K562 (cell line): ENCODE data around the gene FAM83D. TPM values are rescaled to one million over a fixed set of nuclear protein-coding genes. Genes with fewer than 3 reads are reported as not detected.

Experiments
- IFI16 ChIP-seq: fragments of 250-450 bp; sonication (Bioruptor Pico); IDR thresholded peaks from 2 replicates; pipeline ENCODE4 v2.1.2; 2022; ENCODE audit warnings: mild to moderate bottlenecking, inconsistent platforms
- KAT7 ChIP-seq: sonication (generic); formaldehyde crosslinking; IDR thresholded peaks from 2 replicates; pipeline ENCODE4 v1.8.0; 2022; ENCODE audit warnings: missing genetic modification reagents, mild to moderate bottlenecking, borderline replicate concordance
- MTF1 ChIP-seq: fragments of 250-450 bp; sonication (Bioruptor Pico); IDR thresholded peaks from 2 replicates; pipeline ENCODE4 v1.9.0; 2021; ENCODE audit warnings: moderate library complexity, mild to moderate bottlenecking, inconsistent platforms, borderline replicate concordance
- PHB2 ChIP-seq: fragments of 450-650 bp; IDR thresholded peaks from 2 replicates; pipeline ENCODE4 v1.6.1; 2017; ENCODE audit warnings: low read depth
- SIN3A ChIP-seq, 2 experiments: fragments of 150-350 bp in 1 of 2; IDR thresholded peaks; 2 replicates each; pipeline ENCODE4 v1.6.1; 2011 to 2016; ENCODE audit warnings: borderline replicate concordance in 2 of 2, low read depth in 2 of 2, low read length in 2 of 2, mild to moderate bottlenecking in 2 of 2, moderate library complexity in 2 of 2; ENCODE audit not compliant: control insufficient read depth in 1 of 2
- ZNF140 ChIP-seq: fragments of 250-450 bp; sonication (Bioruptor Pico); IDR thresholded peaks from 2 replicates; pipeline ENCODE4 v1.8.0; 2021; ENCODE audit warnings: moderate library complexity, mild to moderate bottlenecking, inconsistent platforms
- polyA plus RNA-seq, 8 experiments: library from polyadenylated mRNA; depleted of rRNA in 4 of 8; stranded (reverse) in 5 of 8; unstranded in 3 of 8; fragments of >200 nt; fragmentation: Nextera tagmentation in 2 of 8; fragmentation: Illumina TruSeq in 1 of 8; extraction: Ambion mirVana in 2 of 8; extraction: Trizol in 1 of 8; gene quantifications; 2 replicates each; pipeline versions ENCODE4 v1.2.1 to v1.2.3, GENCODE V29; 2011 to 2014; ENCODE audit warnings: inconsistent platforms in 1 of 8, missing spikeins in 1 of 8
- total RNA-seq, 7 experiments: library from RNA; depleted of rRNA in 6 of 7; stranded (reverse); fragments of >200 nt in 6 of 7; fragmentation: Illumina TruSeq in 2 of 7; extraction: Trizol in 2 of 7; gene quantifications; 2 replicates each; pipeline versions ENCODE4 v1.2.1 to v1.2.3, GENCODE V29; 2011 to 2021; ENCODE audit warnings: low replicate concordance in 1 of 7
- TF ChIP-seq, protein P1 (sequence below): fragments of 450-650 bp; IDR thresholded peaks from 2 replicates; pipeline ENCODE4 v1.6.1; 2016; ENCODE audit warnings: borderline replicate concordance
- TF ChIP-seq, protein P2 (sequence below): sonication (generic); formaldehyde crosslinking; IDR thresholded peaks from 2 replicates; pipeline ENCODE4 v1.5.0; 2020; ENCODE audit warnings: missing genetic modification reagents
- TF ChIP-seq, protein P3 (sequence below): fragments of 450-650 bp; IDR thresholded peaks from 2 replicates; pipeline ENCODE4 v1.6.1; 2016; ENCODE audit warnings: low read depth

FAM83D gene
- total and polyA plus RNA-seq, 9 of the 15 experiments (the other 6 are each of a cell fraction or from before 2014, with no cell fraction given), result 8.2 to 66.1 (median 43.5) TPM

DNA sequence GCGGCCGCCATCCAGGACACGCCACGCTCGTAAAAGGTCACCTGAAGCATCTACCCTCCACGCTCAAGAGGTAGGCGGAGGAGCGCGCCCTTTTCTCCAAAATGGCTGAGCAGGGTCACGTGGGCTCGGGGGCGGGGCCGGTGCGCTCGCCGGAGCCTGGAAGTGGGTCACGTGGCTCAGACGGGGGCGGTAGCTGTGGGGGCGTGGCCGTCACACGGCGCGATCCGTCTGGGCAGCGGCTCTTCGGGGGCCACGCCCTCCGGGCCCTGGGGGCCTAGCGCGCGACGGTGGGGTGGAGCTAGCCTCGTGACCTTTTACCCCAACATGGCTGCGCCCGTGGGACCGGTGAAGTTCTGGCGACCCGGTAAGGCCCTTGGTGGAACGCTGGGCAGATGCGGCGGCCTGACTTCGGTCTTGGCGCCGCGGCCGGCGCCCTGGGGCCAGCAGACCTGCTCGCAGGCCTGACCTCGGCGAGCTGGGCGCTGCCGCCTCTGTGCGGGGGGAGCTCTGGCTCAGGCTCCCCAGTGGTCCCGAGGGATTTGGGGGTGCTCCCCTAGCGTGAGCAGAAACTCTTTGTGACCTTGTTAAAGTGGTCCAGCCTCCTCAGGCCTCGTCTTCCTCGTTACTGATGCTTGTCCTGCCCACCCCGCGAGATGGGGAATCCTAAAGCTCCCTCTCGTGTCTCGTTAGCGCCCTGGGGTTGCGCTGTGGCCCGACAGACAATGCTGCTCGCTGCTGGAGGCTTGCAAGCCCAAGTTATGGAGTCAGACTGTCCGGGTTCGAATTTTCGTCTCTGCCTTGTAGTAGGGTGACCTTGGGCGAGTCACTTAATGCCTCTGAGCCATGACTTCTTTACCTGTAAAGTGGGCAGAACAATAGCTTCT lies 36.1 kb downstream of the FAM83D start, which contains the start of gene DHX35 (continued):
- TF ChIP-seq SIN3A (IDR thresholded peaks at IDR 0.05; ENCODE audit: borderline replicate concordance in 2 of 2, control insufficient read depth in 1 of 2, low read depth in 2 of 2, low read length in 2 of 2), result 0 out of 4 replicates have a peak, but pooled peaks of 1 of the 2 experiments have one; percentile 65
- TF ChIP-seq KAT7, result peak; percentile 20; the same call in 1 of the 2 replicates
- TF ChIP-seq, protein P1, sequence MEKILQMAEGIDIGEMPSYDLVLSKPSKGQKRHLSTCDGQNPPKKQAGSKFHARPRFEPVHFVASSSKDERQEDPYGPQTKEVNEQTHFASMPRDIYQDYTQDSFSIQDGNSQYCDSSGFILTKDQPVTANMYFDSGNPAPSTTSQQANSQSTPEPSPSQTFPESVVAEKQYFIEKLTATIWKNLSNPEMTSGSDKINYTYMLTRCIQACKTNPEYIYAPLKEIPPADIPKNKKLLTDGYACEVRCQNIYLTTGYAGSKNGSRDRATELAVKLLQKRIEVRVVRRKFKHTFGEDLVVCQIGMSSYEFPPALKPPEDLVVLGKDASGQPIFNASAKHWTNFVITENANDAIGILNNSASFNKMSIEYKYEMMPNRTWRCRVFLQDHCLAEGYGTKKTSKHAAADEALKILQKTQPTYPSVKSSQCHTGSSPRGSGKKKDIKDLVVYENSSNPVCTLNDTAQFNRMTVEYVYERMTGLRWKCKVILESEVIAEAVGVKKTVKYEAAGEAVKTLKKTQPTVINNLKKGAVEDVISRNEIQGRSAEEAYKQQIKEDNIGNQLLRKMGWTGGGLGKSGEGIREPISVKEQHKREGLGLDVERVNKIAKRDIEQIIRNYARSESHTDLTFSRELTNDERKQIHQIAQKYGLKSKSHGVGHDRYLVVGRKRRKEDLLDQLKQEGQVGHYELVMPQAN, result peak; percentile 82; the same call in 1 of the 2 replicates
- TF ChIP-seq, protein P2, sequence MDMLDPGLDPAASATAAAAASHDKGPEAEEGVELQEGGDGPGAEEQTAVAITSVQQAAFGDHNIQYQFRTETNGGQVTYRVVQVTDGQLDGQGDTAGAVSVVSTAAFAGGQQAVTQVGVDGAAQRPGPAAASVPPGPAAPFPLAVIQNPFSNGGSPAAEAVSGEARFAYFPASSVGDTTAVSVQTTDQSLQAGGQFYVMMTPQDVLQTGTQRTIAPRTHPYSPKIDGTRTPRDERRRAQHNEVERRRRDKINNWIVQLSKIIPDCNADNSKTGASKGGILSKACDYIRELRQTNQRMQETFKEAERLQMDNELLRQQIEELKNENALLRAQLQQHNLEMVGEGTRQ, result peak; percentile 99
- no peak for TF ChIP-seq ZNF140 (CRISPR knock-in tag)
- no peak for TF ChIP-seq IFI16 (CRISPR knock-in tag)
- no peak for TF ChIP-seq MTF1 (CRISPR knock-in tag)
- TF ChIP-seq, protein P3, sequence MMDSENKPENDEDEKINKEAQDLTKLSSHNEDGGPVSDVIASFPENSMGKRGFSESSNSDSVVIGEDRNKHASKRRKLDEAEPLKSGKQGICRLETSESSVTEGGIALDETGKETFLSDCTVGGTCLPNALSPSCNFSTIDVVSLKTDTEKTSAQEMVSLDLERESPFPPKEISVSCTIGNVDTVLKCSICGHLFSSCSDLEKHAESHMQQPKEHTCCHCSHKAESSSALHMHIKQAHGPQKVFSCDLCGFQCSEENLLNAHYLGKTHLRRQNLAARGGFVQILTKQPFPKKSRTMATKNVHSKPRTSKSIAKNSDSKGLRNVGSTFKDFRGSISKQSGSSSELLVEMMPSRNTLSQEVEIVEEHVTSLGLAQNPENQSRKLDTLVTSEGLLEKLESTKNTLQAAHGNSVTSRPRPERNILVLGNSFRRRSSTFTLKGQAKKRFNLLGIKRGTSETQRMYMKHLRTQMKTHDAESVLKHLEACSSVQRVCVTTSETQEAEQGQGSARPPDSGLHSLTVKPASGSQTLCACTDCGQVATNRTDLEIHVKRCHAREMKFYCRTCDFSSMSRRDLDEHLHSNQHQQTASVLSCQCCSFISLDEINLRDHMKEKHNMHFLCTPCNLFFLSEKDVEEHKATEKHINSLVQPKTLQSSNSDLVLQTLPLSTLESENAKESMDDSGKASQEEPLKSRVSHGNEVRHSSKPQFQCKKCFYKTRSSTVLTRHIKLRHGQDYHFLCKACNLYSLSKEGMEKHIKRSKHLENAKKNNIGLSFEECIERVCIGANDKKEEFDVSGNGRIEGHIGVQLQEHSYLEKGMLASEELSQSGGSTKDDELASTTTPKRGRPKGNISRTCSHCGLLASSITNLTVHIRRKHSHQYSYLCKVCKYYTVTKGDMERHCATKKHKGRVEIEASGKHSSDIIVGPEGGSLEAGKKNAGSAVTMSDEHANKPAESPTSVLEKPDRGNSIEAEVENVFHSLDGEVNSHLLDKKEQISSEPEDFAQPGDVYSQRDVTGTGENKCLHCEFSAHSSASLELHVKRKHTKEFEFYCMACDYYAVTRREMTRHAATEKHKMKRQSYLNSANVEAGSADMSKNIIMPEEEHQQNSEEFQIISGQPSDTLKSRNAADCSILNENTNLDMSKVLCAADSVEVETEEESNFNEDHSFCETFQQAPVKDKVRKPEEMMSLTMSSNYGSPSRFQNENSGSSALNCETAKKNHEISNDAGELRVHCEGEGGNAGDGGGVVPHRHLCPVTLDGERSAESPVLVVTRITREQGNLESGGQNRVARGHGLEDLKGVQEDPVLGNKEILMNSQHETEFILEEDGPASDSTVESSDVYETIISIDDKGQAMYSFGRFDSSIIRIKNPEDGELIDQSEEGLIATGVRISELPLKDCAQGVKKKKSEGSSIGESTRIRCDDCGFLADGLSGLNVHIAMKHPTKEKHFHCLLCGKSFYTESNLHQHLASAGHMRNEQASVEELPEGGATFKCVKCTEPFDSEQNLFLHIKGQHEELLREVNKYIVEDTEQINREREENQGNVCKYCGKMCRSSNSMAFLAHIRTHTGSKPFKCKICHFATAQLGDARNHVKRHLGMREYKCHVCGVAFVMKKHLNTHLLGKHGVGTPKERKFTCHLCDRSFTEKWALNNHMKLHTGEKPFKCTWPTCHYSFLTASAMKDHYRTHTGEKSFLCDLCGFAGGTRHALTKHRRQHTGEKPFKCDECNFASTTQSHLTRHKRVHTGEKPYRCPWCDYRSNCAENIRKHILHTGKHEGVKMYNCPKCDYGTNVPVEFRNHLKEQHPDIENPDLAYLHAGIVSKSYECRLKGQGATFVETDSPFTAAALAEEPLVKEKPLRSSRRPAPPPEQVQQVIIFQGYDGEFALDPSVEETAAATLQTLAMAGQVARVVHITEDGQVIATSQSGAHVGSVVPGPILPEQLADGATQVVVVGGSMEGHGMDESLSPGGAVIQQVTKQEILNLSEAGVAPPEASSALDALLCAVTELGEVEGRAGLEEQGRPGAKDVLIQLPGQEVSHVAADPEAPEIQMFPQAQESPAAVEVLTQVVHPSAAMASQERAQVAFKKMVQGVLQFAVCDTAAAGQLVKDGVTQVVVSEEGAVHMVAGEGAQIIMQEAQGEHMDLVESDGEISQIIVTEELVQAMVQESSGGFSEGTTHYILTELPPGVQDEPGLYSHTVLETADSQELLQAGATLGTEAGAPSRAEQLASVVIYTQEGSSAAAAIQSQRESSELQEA, result no peak
- no peak for TF ChIP-seq PHB2
- TF ChIP-seq, all 486 proteins: peak for 144
